Activated CD8-positive, alpha-beta T cell treated with anti-CD3 and anti-CD28 coated beads, Interleukin-2, amount 10 ng/mL, durations not matched to agents 7 days and 5 days (primary cell): Measurements from ENCODE around the gene PKN2. TPM values are rescaled to one million over a fixed set of nuclear protein-coding genes. Genes with fewer than 3 reads are reported as not detected.
A peak's percentile ranks its signal among the peaks of the same experiment; 100 is the strongest.

ENCODE experiments used
- ATAC-seq: fragments of 150-1000 bp; cut with Tn5 transposase; one replicate; pipeline ENCODE4 v1.10.0; 2021; ENCODE audit warnings: moderate library complexity
- CTCF ChIA-PET: fragments of 350-600 bp; sonication (Branson Sonifier 250); formaldehyde crosslinking; loops from one replicate; lab custom pipeline; 2021; ENCODE audit warnings: antibody characterized with exemption; lab: Charles Lee
- POLR2A ChIA-PET: fragments of 350-600 bp; sonication (Branson Sonifier 250); formaldehyde crosslinking; loops from one replicate; lab custom pipeline; 2021; ENCODE audit warnings: antibody characterized with exemption; lab: Charles Lee
- DNase-seq: peaks from one replicate; pipeline ENCODE4 v3.0.0-alpha.2; 2020
- H3K27ac Mint-ChIP-seq: one replicate; pipeline ENCODE4 v1.8.0; 2021; ENCODE audit warnings: mild to moderate bottlenecking, mixed read lengths
- H3K27me3 Mint-ChIP-seq: one replicate; pipeline ENCODE4 v1.8.0; 2021; ENCODE audit warnings: low read depth, mixed read lengths
- H3K36me3 Mint-ChIP-seq: one replicate; pipeline ENCODE4 v1.8.0; 2021; ENCODE audit warnings: low read depth, mixed read lengths
- H3K4me1 Mint-ChIP-seq: one replicate; pipeline ENCODE4 v1.8.0; 2021; ENCODE audit warnings: low read depth, mixed read lengths
- H3K4me3 Mint-ChIP-seq: one replicate; pipeline ENCODE4 v1.8.0; 2021; ENCODE audit warnings: mild to moderate bottlenecking, mixed read lengths
- H3K9me3 Mint-ChIP-seq: one replicate; pipeline ENCODE4 v1.8.0; 2022; ENCODE audit warnings: mixed read lengths; ENCODE audit not compliant: insufficient read depth
- total RNA-seq, 2 experiments: library from RNA; stranded (reverse); gene quantifications; one replicate each; pipeline ENCODE4 v1.2.3, GENCODE V29; 2021

The PKN2 gene
- total RNA-seq, 2 experiments from 2014 or later, result 23.6 to 24.4 TPM

DNA sequence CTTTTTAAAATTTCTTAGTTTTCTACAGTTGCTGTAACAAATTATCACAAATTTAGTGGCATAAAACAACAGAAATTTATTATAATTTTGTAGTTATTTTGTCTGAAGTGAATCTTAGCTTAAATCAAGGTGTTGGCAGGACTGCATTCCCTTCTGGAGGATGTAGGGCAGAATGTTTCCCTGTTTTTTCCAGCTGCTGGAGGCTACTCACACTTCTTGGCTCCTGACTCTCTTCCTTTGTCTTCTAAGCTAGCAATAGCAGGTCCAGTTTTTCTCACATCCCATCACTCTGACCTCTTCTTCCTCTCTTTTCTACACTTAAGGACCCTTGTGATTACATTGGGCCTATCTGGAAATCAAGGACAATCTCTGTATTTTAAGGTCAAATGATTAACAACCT, 84.1 kb downstream of the PKN2 start:
- ChIA-PET POLR2A (no interaction called here), CTCF (interaction anchor here (0.8 to 1.3 kb wide), 2 partner anchors 13 to 84 kb away, joined by 3 read pairs; partner anchors contain the start of gene PKN2)
- H3K27me3 Mint-ChIP-seq, result no peaks in the 10 kb centered on the region
- peaks cover 1% of the 10 kb centered on the region for H3K4me1 Mint-ChIP-seq
- no peak for ATAC-seq
- H3K36me3 Mint-ChIP-seq, result peaks cover 14% of the 10 kb centered on the region
- no peak for DNase-seq
- H3K9me3 Mint-ChIP-seq, result no peaks in the 10 kb centered on the region
- H3K4me3 Mint-ChIP-seq, result no peak overlapping the region
- H3K27ac Mint-ChIP-seq, result no peak overlapping the region

GRCh38 chr1:88768816-88769215, 84.7 kb downstream of the PKN2 start:
- no peak overlapping the region for H3K4me3 Mint-ChIP-seq
- ChIA-PET CTCF (interaction anchor here (0.8 to 1.3 kb wide), 2 partner anchors 12 to 85 kb away, joined by 3 read pairs; partner anchors contain the start of gene PKN2), POLR2A (no interaction called here)
- no peaks in the 10 kb centered on the region for H3K27me3 Mint-ChIP-seq
- H3K36me3 Mint-ChIP-seq, result peaks cover 19% of the 10 kb centered on the region
- ATAC-seq (no peak), DNase-seq (no peak)
- H3K27ac Mint-ChIP-seq, result no peak overlapping the region
- H3K4me1 Mint-ChIP-seq, result peaks cover 7% of the 10 kb centered on the region
- H3K9me3 Mint-ChIP-seq, result no peaks in the 10 kb centered on the region

- Mint-ChIP-seq H3K9me3 (no peaks in the 10 kb centered on the region), H3K27ac (peak overlapping the region; percentile 2), H3K27me3 (no peaks in the 10 kb centered on the region), H3K4me3 (no peak overlapping the region), H3K4me1 (peaks cover 13% of the 10 kb centered on the region), H3K36me3 (peaks cover 56% of the 10 kb centered on the region)
- CTCF ChIA-PET, result no interaction called here
- no peak for DNase-seq
- POLR2A ChIA-PET, result no interaction called here
- no peak for ATAC-seq
These were observed 89.6 kb downstream of the PKN2 start for GRCh38 chr1:88773540-88774150.

- peak; percentile 36 for ATAC-seq
- H3K4me3 Mint-ChIP-seq, result no peak overlapping the region
- peaks cover 52% of the 10 kb centered on the region for H3K36me3 Mint-ChIP-seq
- no peak for DNase-seq
- peak overlapping the region; percentile 2 for H3K27ac Mint-ChIP-seq
- CTCF ChIA-PET, result interaction anchor here (1.3 kb wide), 1 partner anchor 89 kb away, joined by 4 read pairs; no protein-coding TSS in a partner anchor
- no peaks in the 10 kb centered on the region for H3K27me3 Mint-ChIP-seq
- peaks cover 13% of the 10 kb centered on the region for H3K4me1 Mint-ChIP-seq
- no peaks in the 10 kb centered on the region for H3K9me3 Mint-ChIP-seq
- POLR2A ChIA-PET, result no interaction called here
These were observed 90.1 kb downstream of the PKN2 start for GRCh38 chr1:88774151-88774556.

DNA sequence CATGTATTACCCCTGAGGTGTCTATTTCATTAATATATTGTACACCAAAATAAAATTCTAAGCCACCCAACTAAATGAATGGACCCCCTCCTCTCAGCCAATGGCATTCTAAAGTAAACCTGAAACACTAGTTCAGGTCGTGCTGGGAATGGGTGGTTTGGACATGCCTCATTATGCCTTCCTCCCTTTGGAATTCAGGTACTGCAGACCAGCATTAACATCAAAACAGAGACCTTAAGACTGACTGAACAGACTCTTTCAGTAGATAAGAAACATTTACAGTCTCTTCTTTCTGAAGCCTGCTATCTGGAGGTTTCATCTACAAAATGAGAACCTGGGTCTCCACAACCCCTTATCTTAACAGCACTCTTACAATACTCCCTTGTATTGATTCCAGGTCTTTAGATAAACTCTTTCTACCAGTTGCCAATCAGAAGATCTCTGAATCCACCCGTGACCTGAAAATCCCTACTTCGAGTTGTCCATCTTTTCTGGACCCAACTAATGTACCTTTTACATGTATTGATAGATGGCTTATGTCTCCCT, 93.6 kb downstream of the PKN2 start:
- no peaks in the 10 kb centered on the region for H3K27me3 Mint-ChIP-seq
- ATAC-seq (no peak), DNase-seq (no peak)
- H3K4me1 Mint-ChIP-seq, result peaks cover 13% of the 10 kb centered on the region
- CTCF ChIA-PET, result no interaction called here
- no peaks in the 10 kb centered on the region for H3K9me3 Mint-ChIP-seq
- POLR2A ChIA-PET, result no interaction called here
- peaks cover 50% of the 10 kb centered on the region for H3K36me3 Mint-ChIP-seq
- no peak overlapping the region for H3K4me3 Mint-ChIP-seq
- H3K27ac Mint-ChIP-seq, result no peak overlapping the region

DNA sequence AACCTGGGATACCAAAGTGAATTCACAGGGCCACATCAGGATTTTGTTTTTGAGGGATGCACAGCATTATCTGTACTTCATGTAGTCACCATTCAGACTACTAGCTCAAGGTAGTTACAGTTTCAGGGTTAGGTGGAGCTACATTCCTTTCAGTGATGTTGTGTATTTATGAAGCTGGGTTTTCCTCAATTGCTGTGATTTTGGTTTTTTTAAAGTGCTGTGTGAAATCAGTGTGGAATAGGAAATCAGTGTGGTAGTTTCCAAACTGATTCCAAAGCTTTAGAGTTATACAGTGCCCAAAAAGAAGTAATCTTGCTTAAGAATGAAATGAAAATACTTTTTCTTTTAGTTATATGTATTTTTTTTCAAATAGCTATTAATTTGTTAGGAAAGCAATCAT, 95.8 kb downstream of the PKN2 start:
- Mint-ChIP-seq H3K27ac (no peak overlapping the region), H3K4me3 (no peak overlapping the region), H3K9me3 (no peaks in the 10 kb centered on the region), H3K36me3 (peaks cover 44% of the 10 kb centered on the region), H3K27me3 (no peaks in the 10 kb centered on the region), H3K4me1 (no peaks in the 10 kb centered on the region)
- DNase-seq, result no peak
- POLR2A ChIA-PET, result no interaction called here
- CTCF ChIA-PET, result no interaction called here
- no peak for ATAC-seq

DNA sequence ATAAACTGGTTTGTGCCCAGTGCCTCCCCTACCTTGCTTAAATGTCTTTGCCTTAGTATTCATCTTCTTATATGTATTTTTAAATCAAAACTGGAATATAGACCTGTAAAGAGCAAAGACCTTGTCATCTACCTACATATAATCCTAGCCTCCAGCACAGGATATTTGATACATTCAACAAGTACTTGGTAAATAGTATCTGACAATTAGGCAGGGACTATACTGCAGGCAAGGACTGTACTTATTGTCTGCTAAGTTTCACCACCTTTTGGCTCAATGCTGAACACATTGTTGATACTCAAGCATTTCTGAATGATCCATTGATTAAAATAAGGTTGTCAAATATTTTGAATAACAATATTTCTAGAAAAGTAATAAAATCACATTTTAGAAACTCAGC, 96.4 kb downstream of the PKN2 start:
- DNase-seq (no peak), ATAC-seq (no peak)
- Mint-ChIP-seq H3K27ac (no peak overlapping the region), H3K27me3 (no peaks in the 10 kb centered on the region), H3K9me3 (no peaks in the 10 kb centered on the region), H3K4me3 (no peak overlapping the region), H3K4me1 (no peaks in the 10 kb centered on the region), H3K36me3 (peaks cover 44% of the 10 kb centered on the region)
- POLR2A ChIA-PET, result no interaction called here
- CTCF ChIA-PET, result interaction anchor here (1.2 kb wide), 1 partner anchor 12 kb away, joined by 3 read pairs; no protein-coding TSS in a partner anchor

DNA sequence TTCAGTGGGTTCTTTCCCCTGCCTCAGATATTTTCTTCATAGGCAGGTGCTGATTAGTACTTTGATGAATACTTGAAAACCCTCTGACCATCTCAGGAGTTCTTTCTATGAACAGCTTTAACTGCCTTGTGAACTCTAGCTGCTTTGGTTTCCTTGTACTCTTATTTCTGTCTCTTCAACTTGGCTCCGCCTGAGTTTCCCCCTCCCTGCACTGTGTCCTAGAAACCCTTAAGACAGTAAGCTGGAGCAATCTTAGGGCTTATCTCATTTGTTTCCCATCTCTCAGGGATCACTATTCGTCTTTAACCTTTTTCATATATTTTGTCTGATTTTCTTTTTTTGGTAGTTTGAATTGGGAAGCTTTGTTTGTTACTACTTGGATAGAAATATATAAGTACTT, 99.1 kb downstream of the PKN2 start:
- Mint-ChIP-seq H3K9me3 (no peaks in the 10 kb centered on the region), H3K4me3 (no peak overlapping the region), H3K27me3 (no peaks in the 10 kb centered on the region), H3K4me1 (no peaks in the 10 kb centered on the region), H3K36me3 (peaks cover 29% of the 10 kb centered on the region), H3K27ac (no peak overlapping the region)
- no peak for DNase-seq
- no peak for ATAC-seq
- ChIA-PET POLR2A (no interaction called here), CTCF (interaction anchor here (1.3 kb wide), 1 partner anchor 9 kb away, joined by 3 read pairs; no protein-coding TSS in a partner anchor)

DNA sequence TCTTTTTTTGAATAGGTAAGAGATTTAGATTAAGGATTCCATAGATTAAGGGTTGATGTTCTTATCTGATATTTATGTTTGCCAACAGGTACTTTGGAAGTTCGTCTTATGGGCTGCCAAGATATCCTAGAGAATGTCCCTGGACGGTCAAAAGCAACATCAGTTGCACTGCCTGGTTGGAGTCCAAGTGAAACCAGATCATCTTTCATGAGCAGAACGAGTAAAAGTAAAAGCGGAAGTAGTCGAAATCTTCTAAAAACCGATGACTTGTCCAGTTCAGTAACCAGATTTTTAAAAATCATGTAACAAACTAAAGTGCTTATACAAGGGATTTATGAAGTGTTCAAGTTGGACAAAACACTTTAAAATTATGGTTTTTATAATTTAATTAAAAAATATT, 100.5 kb downstream of the PKN2 start:
- Mint-ChIP-seq H3K4me3 (no peak overlapping the region), H3K9me3 (no peaks in the 10 kb centered on the region), H3K27me3 (no peaks in the 10 kb centered on the region), H3K36me3 (peaks cover 32% of the 10 kb centered on the region), H3K27ac (no peak overlapping the region), H3K4me1 (no peaks in the 10 kb centered on the region)
- ATAC-seq (no peak), DNase-seq (no peak)
- ChIA-PET CTCF (interaction anchor here (1.2 kb wide), 1 partner anchor 19 kb away, joined by 3 read pairs; no protein-coding TSS in a partner anchor), POLR2A (no interaction called here)

GRCh38 chr1:88787023-88787903, 103.2 kb downstream of the PKN2 start:
- Mint-ChIP-seq H3K27ac (no peak overlapping the region), H3K4me1 (no peaks in the 10 kb centered on the region), H3K4me3 (no peak overlapping the region), H3K9me3 (no peaks in the 10 kb centered on the region), H3K36me3 (peaks cover 32% of the 10 kb centered on the region), H3K27me3 (no peaks in the 10 kb centered on the region)
- CTCF ChIA-PET, result interaction anchor here (0.6 to 2.5 kb wide), 2 partner anchors 14 to 1338 kb away, joined by 3 to 7 read pairs; no protein-coding TSS in a partner anchor
- ATAC-seq, result no peak
- POLR2A ChIA-PET, result no interaction called here
- DNase-seq, result no peak

DNA sequence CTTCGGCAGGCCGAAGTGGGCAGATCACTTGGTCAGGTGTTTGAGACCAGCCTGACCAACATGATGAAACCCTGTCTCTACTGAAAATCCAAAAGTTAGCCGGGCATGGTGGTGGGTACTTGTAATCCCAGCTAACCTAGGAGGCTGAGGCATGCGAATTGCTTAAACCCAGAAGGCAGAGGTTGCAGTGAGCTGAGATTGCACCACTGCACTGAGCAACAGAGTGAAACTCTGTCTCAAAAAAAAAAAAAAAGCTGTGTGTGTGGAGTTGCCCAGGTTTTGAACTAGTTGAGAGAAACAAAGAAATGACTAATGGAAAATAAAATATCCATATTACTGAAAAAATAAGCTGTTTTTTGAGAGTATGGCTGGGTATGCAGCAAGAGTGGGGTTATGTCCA, 107.1 kb downstream of the PKN2 start:
- ATAC-seq (no peak), DNase-seq (no peak)
- H3K4me3 Mint-ChIP-seq, result no peak overlapping the region
- H3K4me1 Mint-ChIP-seq, result peaks cover 5% of the 10 kb centered on the region
- CTCF ChIA-PET, result interaction anchor here (1.1 kb wide), 1 partner anchor 21 kb away, joined by 3 read pairs; no protein-coding TSS in a partner anchor
- H3K36me3 Mint-ChIP-seq, result peaks cover 20% of the 10 kb centered on the region
- H3K27ac Mint-ChIP-seq, result no peak overlapping the region
- POLR2A ChIA-PET, result no interaction called here
- no peaks in the 10 kb centered on the region for H3K27me3 Mint-ChIP-seq
- H3K9me3 Mint-ChIP-seq, result no peaks in the 10 kb centered on the region
